CD4-positive, alpha-beta T cell treated with Interleukin-4 for 4 hours (primary cell): Measurements from ENCODE around the gene QSER1.
A peak's percentile ranks its signal among the peaks of the same experiment; 100 is the strongest.
"Not testable (repeated sequence)": the region's sequence is repeated elsewhere in the genome, so short reads cannot be mapped to it uniquely, and the experiment has no call there.

Experiments
- DNase-seq: peaks from one replicate; pipeline ENCODE4 v3.0.0-alpha.2; 2020

QSER1 gene

DNA sequence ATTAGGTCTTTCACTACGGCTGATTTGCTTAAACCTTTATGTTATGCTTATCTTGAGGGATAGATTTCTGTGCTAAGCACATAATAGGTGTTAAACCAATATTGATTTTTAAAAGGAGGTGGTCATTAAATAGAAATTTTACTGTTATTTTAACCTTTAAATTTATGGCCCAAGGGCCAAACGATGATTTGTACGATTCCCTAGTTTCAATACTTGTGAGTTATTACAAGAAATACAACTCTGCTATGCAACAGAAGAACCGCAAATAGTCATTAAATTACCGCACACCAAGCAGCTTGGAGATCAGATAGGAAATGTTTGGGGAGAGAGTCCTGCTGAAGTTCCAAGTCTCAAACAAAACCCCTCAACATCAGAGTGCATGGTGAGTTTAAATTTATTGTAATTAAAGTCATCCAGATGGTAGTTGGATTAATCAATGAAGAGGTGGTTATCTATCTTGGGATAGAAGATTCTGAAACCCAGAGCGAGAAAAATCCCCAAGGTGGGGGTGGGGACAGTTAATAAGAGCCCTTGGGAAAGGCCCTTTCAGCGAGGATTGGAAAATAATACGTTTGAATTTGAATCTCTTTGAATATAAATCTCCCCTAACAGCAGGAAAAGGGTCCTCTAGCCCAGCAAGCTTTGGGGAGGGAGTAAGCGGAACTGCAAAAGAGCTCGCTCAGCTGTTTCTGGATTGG is 805 bp upstream of the QSER1 start:
- DNase-seq, result no peak

DNA sequence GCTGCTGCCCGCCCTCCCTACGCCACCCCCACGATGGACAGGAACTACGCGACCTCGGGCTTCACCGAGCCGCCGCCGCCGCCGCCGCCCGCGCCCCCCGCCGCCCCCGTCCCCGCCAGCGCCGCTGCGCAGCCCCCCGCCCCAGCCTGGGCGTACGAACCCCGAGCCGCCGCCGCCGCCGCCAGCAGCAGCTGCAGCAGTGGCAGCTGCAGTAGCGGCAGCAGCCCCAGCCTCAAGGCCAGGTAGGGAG is 407 bp downstream of the QSER1 start:
- DNase-seq, result no peak

DNA sequence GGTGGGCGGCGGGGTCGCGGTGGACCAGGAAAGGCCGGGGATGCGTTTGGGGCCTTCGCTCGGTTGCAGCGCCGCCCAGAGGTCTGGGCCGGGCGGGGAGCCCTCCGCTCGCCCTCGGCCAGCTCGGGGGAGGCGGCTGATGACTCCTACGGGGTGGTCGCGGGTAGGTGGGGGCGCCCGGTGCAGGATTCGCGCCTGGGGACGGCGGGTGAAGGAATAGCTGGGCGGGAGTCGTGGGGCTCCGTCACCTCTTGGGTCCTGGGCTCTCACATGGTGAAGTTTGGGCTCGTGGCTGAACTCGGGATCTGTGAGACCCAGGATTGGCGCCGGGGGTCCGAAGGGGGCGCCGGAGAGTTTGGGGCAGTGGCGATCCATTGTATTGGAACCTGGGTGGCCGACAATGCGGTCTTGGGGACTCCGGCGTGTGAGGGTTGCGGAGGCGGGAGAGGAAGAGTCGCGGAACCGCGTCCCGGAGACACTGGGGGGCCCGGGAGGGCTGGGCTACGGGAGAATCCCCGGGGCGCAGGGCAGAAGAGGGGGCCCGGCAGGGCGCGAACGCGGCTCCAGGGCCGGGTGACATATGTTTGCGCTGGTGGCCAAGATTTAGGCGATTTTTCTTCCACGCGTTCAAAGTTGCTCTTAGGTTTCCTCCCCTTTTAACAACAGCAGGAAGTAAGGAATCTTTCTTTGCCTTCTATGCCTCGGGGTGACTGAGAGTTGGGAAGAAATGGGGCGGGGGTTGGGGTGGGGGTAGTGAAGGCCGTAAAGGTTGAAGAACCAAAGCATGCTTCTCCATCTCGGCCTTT is 935 bp downstream of the QSER1 start:
- DNase-seq, result peak; percentile 19

DNA sequence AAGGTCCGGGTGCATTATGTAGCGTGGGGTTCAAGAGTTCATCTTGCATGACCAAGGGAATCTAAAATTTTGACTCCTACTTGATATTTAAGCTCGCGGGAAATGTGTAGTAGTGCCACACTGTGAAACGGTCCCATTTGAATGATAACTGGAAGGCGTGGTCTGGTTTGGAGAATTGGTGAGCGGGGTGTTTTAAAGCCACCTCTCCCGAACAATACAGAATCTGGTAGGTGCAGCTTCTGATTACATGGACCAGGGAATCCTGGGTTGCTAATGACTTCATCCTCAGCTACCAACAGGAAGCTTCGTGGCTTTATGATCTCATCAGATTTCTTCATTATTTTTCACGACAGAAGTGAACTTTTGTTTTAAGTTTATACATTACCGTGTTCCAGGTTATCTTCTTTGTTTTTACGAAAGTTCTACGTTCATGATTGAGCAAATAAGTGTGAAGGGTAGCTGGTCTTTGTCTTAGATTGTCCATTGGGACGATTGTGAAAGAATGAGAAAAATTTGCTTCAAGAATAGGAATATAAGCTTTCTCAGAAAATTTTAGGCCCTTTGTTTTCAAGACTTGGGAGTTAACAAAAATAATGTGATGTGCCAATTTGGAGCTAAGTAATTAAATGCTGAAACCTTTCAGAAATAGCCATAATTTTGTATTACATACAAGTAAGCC is 1.7 kb downstream of the QSER1 start:
- peak; percentile 48 for DNase-seq

DNA sequence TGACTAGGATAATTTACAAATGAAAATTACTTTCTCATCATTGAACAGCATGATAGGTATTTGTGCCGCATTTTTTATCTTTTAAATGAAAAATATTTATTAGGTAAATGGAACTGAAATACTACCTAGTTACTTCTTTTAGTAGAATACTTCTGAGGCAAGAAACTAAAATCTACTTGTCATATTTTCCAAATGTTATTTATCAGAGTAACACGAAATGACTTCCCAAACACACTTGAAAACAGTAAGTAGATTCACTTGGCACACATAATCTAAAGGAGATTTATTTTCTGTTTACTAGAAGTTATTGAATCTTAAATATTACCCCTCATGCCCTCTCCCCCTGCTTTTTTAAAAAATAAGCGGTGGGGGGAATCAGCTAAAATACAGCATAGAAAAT is 2.3 kb downstream of the QSER1 start:
- DNase-seq, result no peak

DNA sequence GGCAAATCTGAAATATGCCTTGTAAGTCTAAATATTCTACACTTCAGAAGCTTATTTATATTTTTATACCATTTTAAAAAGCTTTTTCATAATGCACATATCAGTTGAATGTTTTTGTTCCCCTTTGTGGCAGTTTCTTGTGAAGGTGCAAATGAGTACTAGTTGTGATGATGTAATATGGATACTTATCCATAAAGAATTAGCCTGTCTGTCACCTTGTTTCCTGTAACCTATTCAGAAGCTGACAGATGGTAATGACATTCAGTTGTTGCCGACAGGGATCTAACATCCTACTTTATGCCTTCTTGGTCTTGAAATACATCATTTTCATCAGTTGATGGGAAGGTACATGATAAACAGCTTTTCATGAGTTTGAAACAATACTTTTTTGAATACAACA is 2.9 kb downstream of the QSER1 start:
- DNase-seq, result no peak

DNA sequence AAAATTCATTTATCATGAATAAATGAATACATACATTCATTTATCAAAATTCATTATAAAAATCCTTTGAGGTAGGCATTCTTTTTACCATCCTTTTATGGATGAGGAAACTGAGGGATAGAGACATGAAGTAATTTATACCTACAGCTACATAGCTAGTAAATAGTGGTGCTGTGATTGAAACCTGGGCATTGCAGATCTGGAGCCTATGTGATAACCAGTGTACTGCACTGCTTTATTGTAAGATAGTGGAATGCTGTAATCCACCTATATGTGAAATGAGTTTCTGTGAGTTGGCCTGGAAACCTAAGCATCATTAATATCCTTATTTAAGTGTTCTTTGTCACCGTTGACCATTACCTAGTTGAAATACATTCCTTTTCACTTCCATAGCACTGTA is 4.5 kb downstream of the QSER1 start:
- no peak for DNase-seq

DNA sequence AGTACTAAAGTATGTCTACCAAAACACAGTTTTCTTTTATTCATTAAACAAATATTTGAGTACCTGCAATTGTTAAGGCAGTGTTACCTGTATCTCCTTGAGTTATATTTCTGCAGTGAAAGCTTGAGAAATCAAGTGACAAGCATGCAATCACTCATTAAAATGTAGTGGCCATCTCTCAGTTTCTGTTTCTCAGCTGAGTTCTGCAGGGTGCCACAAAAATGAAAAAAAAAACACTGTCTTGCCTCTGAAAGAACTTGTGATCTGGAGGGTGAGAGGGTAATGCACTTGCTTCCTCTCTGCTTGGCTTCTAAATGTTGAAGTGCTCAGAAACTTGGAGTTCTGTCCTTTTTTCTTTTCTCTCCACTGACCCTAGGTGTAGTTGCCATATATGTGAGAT is 6.8 kb downstream of the QSER1 start:
- DNase-seq, result no peak

DNA sequence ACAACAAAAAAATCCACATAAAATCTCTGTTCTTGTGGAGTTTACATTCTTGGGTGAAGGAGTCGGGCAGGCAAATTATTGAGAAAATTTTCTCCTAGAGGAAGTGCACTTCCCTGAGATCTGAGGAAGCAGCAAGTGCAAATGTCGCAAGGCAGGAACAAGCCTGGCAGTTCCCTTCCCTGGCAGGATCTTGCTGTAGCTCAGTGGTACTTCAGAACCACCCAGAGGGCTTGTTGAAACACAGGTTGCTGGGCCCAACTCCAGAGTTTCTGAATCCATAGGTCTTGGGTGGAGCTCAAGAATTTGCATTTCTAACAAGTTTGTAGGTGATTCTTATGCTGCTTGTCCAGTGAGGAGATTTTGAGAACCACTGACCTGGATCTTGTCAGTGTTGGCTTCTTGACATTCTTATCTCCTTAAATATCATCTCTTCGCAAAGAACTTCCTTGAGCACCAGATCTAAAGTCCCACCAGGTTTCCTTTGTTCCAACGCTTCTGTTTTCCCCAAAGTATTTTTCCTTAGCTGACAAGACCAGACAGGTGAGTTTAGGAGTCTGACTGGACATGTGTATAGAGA is 9.6 kb downstream of the QSER1 start:
- DNase-seq, result no peak

DNA sequence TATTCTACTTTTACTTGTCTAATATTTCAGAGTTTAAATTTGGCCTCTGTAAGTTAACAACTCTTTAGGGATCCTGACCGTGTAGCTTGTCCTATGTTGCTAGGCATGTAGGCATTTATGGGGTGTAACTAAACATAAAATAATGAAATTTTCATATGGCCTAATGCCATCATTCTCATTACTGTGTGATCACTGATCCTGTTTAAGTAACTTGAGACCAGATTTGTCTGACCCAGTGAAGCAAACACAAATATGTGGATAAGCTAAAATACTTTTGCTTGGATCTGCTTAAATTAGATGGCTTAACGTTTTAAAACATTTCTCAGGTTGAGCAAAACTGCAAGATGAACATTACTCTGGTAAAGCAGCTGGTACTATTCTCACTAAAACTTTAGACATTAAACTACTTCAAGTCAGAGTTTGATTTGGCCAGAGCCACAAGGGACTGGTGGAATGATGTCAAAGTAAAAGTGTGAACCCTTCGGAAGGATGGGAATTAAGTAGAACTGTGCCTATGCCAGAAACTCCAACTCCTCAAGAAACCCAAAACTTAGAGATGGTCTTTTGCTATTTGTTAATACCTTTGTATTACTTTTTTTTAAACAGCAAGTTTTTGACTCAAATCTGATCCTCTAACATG is 12.5 kb downstream of the QSER1 start:
- no peak for DNase-seq

DNA sequence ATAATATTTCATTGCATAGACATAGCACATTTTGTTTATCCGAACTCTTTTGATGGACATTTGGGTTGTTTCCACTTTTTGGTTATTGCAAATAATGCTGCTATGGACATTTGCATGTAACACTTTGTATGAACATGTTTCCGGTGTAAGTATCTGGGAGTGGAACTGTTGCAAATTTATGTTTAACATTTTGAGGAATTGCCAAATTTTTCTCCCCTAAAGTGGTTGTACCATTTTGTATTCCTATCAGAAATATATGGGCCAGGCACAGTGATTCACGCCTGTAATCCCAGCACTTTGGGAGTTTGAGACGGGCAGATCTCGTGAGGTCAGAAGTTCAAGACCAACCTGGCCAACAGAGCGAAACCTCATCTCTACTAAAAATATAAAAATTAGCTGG is 16.0 kb downstream of the QSER1 start:
- no peak for DNase-seq

DNA sequence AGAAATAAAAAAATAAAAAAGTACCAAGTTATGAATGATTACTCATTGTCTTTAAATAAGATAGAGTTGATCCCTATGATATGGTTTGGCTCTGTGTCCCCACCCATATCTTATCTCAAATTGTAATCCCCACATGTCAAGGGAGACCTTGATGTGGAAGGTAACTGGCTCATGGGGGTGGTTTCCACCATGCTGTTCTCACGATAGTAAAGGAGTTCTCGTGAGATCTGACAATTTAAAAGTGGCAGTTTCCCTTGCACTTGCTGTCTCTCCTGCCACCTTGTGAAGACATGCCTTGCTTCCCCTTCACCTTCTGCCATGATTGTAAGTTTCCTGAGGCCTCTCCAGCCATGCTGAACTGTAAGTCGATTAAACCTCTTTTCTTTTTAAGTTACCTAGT is 18.8 kb downstream of the QSER1 start:
- no peak for DNase-seq

DNA sequence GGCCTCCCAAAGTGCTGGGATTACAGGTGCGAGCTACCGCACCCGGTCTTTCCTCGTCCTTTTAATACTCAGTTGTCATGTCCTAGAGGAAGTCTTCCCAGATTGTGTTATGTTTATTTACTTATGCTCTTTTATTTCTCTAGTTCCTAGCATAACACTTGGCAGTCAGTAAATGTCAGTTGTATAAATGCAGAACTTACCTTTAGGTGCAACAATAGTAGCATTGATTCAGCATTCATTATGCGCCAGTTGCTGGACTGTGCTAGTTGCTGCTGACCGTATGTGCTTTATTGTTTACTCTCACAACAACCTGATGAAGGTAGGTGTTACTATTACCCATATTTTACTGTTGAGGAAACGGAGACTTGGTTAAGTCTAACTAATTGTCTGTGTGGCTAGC is 20.8 kb downstream of the QSER1 start:
- no peak for DNase-seq

DNA sequence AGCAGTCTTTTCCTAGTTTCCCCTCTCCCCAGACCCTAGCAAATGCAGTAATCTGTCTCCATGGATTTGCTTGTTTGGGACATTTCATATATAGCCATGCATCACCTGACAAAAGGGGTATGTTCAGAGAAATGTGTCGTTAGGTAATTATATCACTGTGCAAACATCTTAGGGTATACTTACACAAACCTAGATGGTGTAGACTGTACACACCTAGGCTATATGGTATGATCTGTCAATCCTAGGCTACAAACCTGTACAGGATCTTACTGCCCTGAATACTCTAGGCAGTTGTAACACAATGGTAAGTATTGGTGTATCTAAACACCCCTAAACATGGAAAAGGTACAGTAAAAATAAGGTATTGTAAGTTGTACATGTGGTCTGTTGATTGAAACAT is 23.8 kb downstream of the QSER1 start:
- DNase-seq, result no peak

DNA sequence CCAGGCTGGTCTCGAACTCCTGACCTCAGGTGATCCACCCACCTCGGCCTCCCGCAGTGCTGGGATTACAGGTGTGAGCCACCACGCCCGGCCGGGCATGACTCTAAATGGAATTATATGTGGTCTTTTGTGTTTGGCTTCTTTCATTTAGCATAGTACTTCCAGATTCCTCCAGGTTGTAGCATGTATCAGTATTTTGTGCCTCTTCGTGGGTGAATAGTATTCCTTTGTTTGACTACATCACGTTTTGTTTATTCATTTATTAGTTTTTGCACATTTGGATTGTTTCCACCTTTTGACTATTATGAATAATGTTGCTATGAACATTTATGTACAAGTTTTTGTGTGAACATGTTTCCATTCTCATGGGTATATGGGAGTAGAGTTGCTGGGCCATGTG is 24.4 kb downstream of the QSER1 start:
- DNase-seq, result no peak

DNA sequence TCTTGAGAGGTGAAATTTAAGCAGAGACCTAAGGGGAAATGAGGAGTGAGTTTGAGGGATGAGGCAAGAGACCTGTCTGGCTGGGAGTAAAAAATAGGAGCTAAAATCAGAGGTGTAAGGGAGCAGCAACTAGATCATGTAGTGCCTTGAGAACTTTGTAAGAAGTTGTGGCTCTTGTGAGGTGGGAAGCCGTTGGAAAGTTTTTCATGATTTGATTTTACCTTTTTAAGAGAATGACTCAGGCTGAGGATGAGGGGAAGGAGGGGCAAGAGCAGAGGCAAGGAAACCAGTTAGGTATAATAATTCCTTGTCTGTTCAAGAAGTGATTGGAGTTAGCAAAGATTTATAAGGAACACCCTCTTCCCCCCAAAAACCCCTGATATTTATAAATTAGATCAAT is 25.8 kb downstream of the QSER1 start:
- DNase-seq, result no peak

DNA sequence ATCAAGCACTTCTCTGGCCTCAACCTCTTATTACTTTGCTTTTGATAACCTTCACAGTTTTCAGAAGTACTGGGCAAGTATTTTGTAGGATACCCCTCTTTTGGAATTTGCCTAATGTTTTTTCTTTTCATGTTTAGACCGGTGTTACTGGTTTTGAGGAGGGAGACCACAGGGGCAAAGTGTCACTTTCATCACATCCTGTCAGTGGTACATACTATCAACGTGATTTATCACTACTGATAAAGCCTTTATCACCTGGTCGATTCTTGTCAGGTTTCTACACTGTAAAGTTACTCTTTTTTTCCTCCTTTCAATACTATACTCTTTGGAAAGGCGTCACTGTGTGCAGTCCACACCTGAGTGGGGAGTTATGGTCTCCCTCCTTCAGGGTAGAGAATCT is 26.7 kb downstream of the QSER1 start:
- no peak for DNase-seq

DNA sequence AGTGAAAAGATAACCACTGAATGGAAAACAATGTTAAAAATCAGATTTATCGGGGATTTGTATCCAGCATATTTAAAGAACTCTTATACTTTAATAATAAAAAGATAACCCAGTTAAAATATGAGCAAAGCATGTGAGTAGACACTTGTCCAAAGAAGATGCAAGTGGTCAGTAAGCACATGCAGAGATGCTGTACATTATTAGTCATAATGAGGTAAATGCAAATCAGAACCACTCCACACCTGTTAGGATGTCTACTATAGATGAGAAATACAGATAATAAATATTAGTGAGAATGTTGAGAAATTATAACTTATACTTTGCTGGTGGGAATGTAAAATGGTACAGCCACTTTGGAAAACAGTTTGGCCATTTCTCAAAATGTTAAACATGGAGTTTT is 28.0 kb downstream of the QSER1 start:
- no peak for DNase-seq

DNA sequence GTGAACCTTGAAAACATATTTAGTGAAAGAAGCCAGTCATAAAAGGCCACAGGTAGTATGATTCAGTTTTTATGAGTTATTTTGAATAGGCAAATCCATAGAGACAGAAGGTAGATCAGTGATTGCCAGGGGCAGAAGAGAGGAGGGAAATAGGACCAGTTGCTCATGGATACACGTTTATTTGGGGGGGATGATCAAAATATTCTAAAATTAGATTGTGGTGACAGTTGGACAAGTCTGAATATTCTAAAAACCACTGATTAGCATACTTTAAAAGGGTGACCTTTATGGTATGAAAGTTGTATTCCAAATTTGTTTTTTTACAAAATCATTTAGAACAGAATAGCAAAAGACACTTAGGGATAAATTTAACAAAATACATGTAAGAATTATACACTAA is 28.6 kb downstream of the QSER1 start:
- DNase-seq, result no peak

DNA sequence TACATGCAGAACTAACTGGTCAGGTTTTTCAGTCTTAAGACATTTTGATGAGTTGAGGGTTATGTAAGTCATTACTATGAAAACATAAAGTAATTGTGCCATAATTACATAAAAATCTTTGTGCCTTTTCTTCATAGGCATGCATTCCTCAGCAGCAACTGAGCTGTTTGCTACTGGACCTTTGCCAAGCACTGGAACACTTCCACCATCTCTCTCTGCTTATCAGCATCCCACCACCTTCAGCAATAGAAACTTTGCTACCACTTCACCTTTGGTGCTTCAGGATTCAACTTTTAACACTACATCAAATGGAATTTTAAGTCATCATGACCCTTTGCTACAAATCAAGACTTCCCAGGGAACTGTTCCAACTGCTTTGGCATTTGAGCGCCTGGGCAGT is 39.0 kb downstream of the QSER1 start:
- no peak for DNase-seq

DNA sequence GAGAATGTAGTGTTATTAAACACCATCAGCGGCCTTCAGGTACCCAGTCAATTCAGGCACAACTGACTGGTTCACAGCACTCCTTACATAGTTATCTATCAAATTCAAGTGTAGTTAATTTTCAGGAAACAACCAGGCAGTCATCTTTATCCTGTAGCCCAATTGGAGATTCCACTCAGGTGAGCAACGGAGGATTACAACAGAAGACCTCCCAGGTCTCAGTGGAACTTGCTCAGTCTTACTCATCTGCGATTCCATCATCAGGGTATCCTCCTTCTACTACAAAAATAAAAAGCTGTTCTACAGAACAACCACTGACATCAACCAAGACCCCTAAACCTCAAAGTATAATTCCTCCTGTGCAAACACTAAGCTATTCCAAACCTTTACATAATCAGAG is 39.6 kb downstream of the QSER1 start:
- no peak for DNase-seq

DNA sequence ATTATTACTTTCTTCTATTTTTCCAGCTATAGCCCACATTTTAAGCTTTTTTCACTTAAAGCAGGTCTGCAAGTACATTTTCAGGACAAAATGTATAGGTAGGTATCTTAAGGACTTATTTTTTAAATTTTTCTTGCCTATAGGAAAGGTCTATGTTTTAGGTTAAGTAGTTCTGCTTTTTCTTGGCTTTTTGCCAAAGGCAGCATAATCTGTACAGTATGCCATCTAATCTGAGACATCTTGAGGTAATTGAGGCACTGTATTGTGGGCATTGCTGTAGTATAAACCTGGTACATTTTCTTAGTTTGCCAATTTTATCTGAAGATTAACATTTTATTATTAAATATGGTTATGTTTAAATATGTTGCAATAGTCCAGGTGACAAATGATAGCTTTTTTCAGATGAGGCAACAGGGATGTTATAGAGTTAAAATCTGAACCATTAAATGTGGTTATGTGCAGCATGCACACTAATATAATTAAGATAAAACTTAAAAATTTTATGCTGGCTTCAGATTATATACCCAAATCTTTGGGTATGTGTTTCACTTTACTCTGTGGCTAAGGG is 42.9 kb downstream of the QSER1 start:
- no peak for DNase-seq

DNA sequence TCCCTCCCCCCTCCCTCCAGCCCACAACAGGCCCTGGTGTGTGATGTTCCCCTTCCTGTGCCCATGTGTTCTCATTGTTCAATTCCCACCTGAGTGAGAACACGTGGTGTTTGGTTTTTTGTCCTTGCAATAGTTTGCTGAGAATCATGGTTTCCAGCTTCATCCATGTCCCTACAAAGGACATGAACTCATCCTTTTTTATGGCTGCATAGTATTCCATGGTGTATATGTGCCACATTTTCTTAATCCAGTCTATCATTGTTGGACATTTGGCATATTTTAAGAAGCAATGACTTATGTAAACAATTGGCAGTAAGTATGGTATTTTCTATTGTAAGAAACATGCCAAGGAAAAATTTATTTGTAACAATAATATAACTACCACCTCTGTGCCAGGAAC is 43.6 kb downstream of the QSER1 start:
- DNase-seq, result not testable (repeated sequence)
